Measurements from ENCODE around the gene PRODH2. TPM values are rescaled to one million over a fixed set of nuclear protein-coding genes. Genes with fewer than 3 reads are reported as not detected.

Gene PRODH2, protein sequence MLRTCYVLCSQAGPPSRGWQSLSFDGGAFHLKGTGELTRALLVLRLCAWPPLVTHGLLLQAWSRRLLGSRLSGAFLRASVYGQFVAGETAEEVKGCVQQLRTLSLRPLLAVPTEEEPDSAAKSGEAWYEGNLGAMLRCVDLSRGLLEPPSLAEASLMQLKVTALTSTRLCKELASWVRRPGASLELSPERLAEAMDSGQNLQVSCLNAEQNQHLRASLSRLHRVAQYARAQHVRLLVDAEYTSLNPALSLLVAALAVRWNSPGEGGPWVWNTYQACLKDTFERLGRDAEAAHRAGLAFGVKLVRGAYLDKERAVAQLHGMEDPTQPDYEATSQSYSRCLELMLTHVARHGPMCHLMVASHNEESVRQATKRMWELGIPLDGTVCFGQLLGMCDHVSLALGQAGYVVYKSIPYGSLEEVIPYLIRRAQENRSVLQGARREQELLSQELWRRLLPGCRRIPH
- total RNA-seq (2022) (not detected in 2 replicates), Bru-seq, nascent RNA (not detected), BruChase-seq, experiment 1, labeled RNA remaining after a 6-hour chase (percentile 17 among the genes with signal in this experiment), BruChase-seq, experiment 2, labeled RNA remaining after a 2-hour chase (not detected)
- long read RNA-seq: 0 reads

DNA sequence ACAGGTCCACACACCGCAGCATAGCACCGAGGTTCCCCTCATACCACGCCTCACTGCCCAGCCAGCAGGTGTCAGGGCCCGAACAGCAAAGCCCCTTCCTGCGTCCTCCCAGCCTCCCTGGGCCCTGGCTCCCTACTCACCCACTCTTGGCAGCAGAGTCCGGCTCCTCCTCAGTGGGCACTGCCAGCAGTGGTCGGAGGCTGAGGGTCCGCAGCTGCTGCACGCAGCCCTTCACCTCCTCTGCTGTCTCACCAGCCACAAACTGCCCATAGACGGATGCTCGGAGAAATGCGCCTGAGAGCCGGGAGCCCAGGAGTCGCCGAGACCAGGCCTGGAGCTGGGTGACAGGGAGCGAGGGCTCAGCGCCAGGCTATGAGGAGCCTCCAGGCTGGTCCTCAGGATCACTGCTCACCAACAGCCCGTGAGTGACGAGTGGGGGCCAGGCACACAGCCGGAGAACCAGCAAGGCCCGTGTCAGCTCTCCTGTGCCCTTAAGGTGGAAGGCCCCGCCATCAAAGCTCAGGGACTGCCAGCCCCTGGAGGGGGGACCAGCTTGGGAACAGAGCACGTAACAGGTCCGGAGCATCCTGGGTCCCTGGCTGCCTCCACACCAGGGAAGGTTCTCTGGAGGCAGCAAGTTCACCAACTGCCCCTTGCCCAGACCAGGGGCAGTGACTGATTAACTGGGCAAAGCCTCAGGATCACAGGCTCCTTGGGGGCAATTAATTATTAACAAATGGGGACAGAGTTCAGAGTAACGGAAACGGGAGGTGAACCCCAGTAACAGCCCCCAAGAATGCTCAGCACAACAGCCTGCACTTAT, at the start of gene PRODH2:
PRODH2 (minus strand) TSS at position 626 of the 823 bp plus-strand sequence; CDS start at position 586, 40 bp downstream.
- no peak within 1 kb of the TSS for H3K4me3 Mint-ChIP-seq (ENCODE audit: unreplicated experiment)
- H3K4me1 Mint-ChIP-seq (ENCODE audit: insufficient read depth, unreplicated experiment): no peaks in the 10 kb centered on the region
- POLR2A ChIA-PET: no interaction called here
- H3K9me3 Mint-ChIP-seq (ENCODE audit: unreplicated experiment): no peaks in the 10 kb centered on the region
- peaks cover 37% of the 10 kb centered on the region for H3K27me3 Mint-ChIP-seq (ENCODE audit: insufficient read depth, unreplicated experiment)
- DNase-seq (ENCODE audit: unreplicated experiment): no peak
- intact Hi-C loops (cut with micrococcal nuclease): no loop called here
- no peak within 1 kb of the TSS for H3K27ac Mint-ChIP-seq (ENCODE audit: low read depth, unreplicated experiment)
- peaks cover 4% of the 10 kb centered on the region for H3K36me3 Mint-ChIP-seq (ENCODE audit: insufficient read depth, unreplicated experiment)
- TF ChIP-seq, protein P1, sequence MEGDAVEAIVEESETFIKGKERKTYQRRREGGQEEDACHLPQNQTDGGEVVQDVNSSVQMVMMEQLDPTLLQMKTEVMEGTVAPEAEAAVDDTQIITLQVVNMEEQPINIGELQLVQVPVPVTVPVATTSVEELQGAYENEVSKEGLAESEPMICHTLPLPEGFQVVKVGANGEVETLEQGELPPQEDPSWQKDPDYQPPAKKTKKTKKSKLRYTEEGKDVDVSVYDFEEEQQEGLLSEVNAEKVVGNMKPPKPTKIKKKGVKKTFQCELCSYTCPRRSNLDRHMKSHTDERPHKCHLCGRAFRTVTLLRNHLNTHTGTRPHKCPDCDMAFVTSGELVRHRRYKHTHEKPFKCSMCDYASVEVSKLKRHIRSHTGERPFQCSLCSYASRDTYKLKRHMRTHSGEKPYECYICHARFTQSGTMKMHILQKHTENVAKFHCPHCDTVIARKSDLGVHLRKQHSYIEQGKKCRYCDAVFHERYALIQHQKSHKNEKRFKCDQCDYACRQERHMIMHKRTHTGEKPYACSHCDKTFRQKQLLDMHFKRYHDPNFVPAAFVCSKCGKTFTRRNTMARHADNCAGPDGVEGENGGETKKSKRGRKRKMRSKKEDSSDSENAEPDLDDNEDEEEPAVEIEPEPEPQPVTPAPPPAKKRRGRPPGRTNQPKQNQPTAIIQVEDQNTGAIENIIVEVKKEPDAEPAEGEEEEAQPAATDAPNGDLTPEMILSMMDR (IDR thresholded peaks at IDR 0.05; ENCODE audit: unreplicated experiment): no peak
- CTCF ChIA-PET: no interaction called here
- BruUV-seq (replicated peaks): no TSS peak

DNA sequence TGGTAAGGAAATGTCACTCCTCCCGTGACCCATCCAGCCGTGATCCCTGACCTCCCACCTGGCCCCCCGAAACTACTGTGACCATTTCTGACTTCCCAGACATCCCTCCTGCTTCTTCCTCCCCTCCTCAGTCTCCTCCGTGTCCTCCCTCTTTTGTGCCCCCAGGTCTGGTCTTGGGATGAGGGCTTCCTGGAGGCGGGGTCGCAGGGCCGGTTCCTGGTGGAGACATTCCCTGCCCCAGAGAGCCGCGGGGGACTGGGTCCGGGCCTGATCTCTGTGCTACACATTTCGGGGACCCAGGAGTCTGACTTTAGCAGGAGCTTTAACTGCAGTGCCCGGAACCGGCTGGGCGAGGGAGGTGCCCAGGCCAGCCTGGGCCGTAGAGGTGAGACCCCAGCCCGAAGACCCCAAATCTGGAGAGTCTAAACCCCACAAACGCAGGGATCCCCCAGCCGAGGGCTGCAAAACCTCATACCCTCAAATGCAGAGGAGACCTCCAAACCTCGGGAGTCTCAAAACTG, 49.1 kb upstream of the PRODH2 start:
- Mint-ChIP-seq H3K27me3 (ENCODE audit: insufficient read depth, unreplicated experiment) (peaks cover 31% of the 10 kb centered on the region), H3K36me3 (ENCODE audit: insufficient read depth, unreplicated experiment) (no peaks in the 10 kb centered on the region), H3K9me3 (ENCODE audit: unreplicated experiment) (no peaks in the 10 kb centered on the region), H3K27ac (ENCODE audit: low read depth, unreplicated experiment) (no peak overlapping the region), H3K4me3 (ENCODE audit: unreplicated experiment) (no peak overlapping the region), H3K4me1 (ENCODE audit: insufficient read depth, unreplicated experiment) (no peaks in the 10 kb centered on the region)
- DNase-seq (ENCODE audit: unreplicated experiment): no peak
- TF ChIP-seq, protein P1 (IDR thresholded peaks at IDR 0.05; ENCODE audit: unreplicated experiment): no peak
- no TSS peak for BruUV-seq (replicated peaks)
- intact Hi-C loops (cut with micrococcal nuclease): no loop called here
- CTCF ChIA-PET: no interaction called here
- POLR2A ChIA-PET: no interaction called here

DNA sequence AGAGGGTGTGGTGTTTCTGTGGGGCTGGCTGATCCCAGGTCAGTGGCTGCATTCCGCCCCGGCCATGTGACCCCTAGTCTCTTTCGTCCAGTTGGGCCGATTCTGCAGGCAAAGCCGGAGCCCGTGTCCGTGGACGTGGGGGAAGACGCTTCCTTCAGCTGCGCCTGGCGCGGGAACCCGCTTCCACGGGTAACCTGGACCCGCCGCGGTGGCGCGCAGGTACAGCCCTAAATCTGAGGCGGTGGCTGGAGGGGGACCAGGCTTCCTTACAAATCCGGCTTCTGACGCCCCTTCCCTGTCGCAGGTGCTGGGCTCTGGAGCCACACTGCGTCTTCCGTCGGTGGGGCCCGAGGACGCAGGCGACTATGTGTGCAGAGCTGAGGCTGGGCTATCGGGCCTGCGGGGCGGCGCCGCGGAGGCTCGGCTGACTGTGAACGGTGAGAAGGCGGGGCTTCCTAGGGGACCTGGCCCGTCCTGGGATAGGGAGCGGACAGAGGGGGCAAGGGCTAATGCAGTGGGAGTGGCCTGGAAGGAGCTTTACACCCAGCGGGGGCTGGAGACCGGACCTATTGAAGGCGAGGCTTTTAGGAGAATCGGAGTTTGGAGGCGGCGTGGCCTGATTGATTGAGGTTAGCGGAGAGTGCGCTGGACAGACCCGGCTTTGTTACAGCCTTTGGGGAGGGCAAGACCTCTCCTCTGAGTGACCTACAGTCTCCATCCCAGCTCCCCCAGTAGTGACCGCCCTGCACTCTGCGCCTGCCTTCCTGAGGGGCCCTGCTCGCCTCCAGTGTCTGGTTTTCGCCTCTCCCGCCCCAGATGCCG, 48.4 kb upstream of the PRODH2 start:
- no peak overlapping the region for H3K4me3 Mint-ChIP-seq (ENCODE audit: unreplicated experiment)
- ChIA-PET CTCF (no interaction called here), POLR2A (no interaction called here)
- peaks cover 24% of the 10 kb centered on the region for H3K27me3 Mint-ChIP-seq (ENCODE audit: insufficient read depth, unreplicated experiment)
- TF ChIP-seq, protein P1 (IDR thresholded peaks at IDR 0.05; ENCODE audit: unreplicated experiment): no peak
- no peak overlapping the region for H3K27ac Mint-ChIP-seq (ENCODE audit: low read depth, unreplicated experiment)
- H3K9me3 Mint-ChIP-seq (ENCODE audit: unreplicated experiment): no peaks in the 10 kb centered on the region
- H3K4me1 Mint-ChIP-seq (ENCODE audit: insufficient read depth, unreplicated experiment): no peaks in the 10 kb centered on the region
- intact Hi-C loops (cut with micrococcal nuclease): no loop called here
- no peak for DNase-seq (ENCODE audit: unreplicated experiment)
- no TSS peak for BruUV-seq (replicated peaks)
- no peaks in the 10 kb centered on the region for H3K36me3 Mint-ChIP-seq (ENCODE audit: insufficient read depth, unreplicated experiment)
